SK-N-DZ (cell line): ENCODE measurements around the gene PLA2G2C.

Experiments
- DNase-seq: peaks from one replicate; pipeline ENCODE4 v3.0.0-alpha.2; 2015; ENCODE audit warnings: low spot score

Gene PLA2G2C

GRCh38 chr1:20184997-20185833, 1.1 kb downstream of the PLA2G2C start:
- no peak for DNase-seq

DNA sequence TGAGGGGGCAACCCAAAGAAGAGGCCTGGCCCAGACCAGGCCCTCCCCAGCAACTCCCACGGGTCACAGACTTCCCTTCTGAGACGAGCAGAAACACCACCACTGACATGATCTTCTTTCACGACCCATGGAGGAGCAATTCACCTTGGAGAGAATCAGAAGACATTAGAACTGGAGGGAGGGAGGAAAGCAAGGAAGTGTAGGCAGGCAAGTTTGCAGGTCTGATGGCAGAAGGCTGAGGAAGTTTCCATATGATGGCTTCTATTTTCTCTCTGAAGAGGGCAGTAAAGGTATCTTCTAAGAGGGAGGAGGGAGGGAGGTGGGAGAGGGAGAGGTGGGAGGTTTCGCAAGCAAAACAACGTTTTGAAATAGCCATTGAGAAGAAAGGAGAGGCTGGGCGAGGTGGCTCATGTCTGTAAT, 1.8 kb downstream of the PLA2G2C start:
- DNase-seq = no peak

DNA sequence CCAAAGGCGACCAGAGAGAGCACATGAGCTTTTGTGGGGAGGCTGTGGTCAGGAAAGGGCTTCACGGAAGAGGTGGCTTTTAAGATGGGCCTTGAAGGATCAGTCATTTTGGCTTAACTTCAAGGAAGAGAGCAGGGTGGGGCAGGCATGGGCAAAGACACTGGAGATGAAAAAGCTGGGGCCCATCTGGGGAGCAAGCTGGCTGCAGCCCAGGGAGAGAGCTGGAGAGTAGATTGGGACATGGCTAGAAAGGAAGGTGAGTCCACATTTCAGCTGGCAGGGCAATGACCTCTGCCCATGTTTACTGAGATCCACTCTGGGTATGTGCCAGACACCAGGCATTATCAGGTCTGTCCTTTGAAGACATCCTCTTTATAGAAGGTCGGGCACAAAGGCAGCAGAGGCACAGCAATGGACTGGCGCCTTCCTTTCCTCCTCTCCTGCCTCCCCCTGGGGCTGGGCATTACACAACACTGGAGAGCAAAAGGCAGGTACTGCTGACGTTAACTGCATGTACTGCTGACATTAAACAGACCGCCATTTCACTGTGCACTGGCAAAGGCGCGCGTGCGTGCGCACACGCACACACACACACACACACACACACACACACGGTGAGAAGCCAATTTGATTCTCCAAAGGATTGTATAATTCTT, 2.6 kb downstream of the PLA2G2C start:
- peak; percentile 13 for DNase-seq

GRCh38 chr1:20183035-20183434, 3.3 kb downstream of the PLA2G2C start:
- DNase-seq = no peak

- no peak for DNase-seq
Measured at GRCh38 chr1:20182415-20182814, 3.9 kb downstream of the PLA2G2C start.

DNA sequence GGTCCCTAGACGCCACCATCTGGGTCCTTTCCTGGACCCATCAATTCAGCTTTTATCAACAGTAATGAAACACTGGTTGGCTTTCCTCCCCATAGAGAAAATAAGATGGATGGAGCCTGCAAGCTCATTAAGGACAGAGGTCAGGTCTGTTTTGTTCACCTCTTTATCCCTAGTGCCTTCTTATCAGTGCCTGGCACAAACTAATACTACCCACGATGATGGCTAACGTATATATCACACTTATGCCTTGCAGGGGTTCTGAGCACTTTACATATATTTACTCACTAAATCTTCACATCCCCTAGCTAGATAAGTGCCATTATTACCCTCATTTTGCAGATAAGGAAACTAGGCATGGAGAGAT, 5.5 kb downstream of the PLA2G2C start:
- DNase-seq = no peak

- no peak for DNase-seq
Measured at GRCh38 chr1:20180129-20180843, 6.0 kb downstream of the PLA2G2C start.

GRCh38 chr1:20179371-20180128, 6.8 kb downstream of the PLA2G2C start:
- DNase-seq = no peak

GRCh38 chr1:20178634-20179370, 7.5 kb downstream of the PLA2G2C start:
- DNase-seq = no peak

GRCh38 chr1:20174937-20175666, 11.2 kb downstream of the PLA2G2C start:
- no peak for DNase-seq

DNA sequence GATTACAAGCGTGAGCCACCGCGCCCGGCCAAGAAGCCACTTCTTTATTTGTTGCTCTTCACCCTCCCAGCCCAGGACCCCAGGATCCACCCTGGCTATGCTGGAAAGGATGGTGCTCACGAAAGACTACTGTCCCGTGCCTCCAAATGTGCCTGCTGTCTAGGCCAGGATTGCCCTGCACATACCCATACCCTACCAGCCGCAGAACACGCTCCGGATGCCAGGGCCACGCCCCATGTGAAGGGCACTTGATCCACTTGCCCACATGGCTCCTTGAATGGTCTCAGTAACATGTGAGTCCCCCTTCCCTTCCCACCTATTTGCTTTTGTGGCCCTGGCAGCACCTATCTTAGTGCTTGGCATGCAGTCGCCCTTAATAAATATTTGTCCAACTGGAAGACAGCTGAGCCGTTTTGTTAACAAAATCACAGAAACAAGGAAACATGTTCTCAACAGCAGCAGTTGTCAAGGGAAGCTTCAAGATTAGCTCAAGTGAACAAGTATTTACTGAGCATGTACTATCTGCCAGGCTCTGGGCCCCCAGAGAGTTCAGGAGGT, 14.2 kb downstream of the PLA2G2C start:
- no peak for DNase-seq

DNA sequence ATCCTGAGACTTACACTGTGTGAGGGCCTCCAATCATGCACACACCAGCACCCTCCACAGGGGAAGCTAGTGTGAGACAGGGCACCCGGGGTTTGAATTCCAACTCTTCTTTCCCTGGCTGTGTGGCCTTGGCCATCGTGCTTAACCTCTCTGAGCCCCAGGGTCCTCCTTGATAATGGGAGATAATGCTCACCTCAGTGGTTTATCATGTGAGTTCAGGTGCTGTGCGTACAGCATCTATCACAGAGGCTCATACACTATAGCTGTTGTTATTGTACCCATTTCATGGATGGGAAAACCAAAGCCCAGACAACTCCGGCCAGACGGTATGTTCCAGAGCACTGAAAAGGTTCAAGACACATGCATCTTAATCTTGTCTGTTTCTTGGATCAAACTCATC, 16.4 kb downstream of the PLA2G2C start:
- DNase-seq = no peak

DNA sequence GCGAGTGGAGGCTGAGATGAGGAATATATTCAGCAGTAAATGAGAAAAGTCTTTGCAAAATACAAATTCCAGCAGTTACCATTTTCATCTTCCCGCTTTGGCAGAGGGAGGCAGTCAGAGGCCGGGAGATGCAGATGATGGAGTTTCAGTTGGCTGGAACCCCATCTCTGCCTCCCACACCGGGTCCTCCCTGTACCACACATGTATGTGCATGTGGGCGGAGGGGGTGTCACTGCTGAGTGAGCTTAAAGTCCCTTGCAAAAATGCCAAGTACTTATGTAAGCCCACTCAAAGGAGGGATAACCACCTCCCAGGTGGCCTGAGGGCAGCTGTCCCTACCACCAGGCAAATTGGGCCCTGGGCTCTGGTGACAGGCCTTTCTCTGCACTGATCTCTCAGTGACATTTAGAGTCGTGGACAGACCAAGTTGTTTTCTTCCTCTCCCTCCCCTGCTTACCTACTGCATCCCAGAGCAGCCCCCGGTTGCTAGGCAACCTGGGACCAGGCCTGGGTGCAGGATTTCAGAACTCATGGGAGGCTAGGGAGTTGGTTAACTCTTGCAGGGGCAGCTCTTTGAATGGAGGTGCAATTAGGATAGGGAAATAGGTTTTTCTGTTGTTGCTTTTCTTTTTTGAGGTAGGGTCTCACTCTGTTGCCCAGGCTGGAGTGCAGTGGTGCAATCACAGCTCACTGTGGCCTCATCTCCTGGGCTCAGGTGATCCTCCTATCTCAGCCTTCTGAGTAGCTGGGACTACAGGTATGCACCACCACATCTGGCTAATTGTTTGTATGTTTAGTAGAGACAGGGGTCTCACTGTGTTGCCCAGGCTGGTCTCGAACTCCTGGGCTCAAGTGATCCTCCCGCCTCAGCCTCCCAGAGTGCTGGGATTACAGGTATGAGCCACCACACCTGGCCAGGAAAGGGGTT, 17.5 kb downstream of the PLA2G2C start:
- peak; percentile 6 for DNase-seq

- DNase-seq = no peak
Measured at GRCh38 chr1:20167126-20167525, 19.2 kb downstream of the PLA2G2C start.

DNA sequence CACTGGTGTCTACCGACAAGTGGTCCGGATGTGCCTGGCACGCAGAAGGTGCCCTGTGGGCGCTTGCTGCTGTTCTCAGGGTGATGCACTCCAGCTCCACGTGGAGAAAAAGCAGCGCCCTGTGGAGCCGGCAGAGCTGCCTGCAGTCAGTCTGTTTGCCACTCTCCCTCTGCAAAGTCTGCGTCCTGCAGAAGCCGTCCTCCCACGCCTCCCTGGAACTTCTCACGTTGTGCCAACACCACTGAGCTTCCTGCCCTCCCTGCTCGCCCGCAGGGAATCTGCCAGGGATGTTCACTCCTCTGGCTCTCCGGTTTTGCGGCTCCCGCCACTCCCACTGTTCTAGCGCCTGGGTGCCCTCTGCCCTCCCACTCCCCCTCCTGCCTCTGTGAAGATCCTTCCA, 20.3 kb downstream of the PLA2G2C start:
- DNase-seq = no peak

GRCh38 chr1:20165522-20165951, 20.8 kb downstream of the PLA2G2C start:
- DNase-seq = no peak

GRCh38 chr1:20164694-20165202, 21.6 kb downstream of the PLA2G2C start:
- no peak for DNase-seq

GRCh38 chr1:20160034-20160433, 26.3 kb downstream of the PLA2G2C start:
- DNase-seq = no peak
